ENCODE data around the gene ABLIM2. TPM values are rescaled to one million over a fixed set of nuclear protein-coding genes. Genes with fewer than 3 reads are reported as not detected.

The ABLIM2 gene
- total RNA-seq, 1 experiment from 2014 or later: 2.7 TPM

Small RNA genes within 50 kb of the gene (microRNA-seq; reads per million reads assigned to microRNA genes)
- 375 reads per million, percentile 74 among the genes with 10 or more reads in this experiment for gene MIR95

Other genes starting within 250 kb of the ABLIM2 start
- 42.6 and 42.9 TPM in 2 replicates for gene AFAP1, start 219.0 kb downstream of the ABLIM2 start, total RNA-seq (2021)
- gene SH3TC1, start 40.5 kb upstream of the ABLIM2 start, total RNA-seq (2021): 0.71 and 2.7 TPM in 2 replicates
- gene HTRA3, start 110.9 kb upstream of the ABLIM2 start, total RNA-seq (2021): 0.64 and 1.4 TPM in 2 replicates